ENCODE data around the gene CELF5.

GRCh38 chr19:3313199-3313575, 88.7 kb downstream of the CELF5 start:
- no peak for TF ChIP-seq POLR2AphosphoS5 (IDR thresholded peaks at IDR 0.05; ENCODE audit: low read depth, low read length)
- TF ChIP-seq POLR2A (IDR thresholded peaks at IDR 0.05; ENCODE audit: low read depth, low read length), result no peak
